HCT116 (cell line): ENCODE data around the gene AK5. TPM values are rescaled to one million over a fixed set of nuclear protein-coding genes. Genes with fewer than 3 reads are reported as not detected.
"Not testable (repeated sequence)": the region's sequence is repeated elsewhere in the genome, so short reads cannot be mapped to it uniquely, and the experiment has no call there.

Source experiments
- ATAC-seq: fragments of 200-7000 bp; cut with Tn5 transposase; 2 replicates; pipeline ENCODE4 v1.9.1; 2020; ENCODE audit warnings: mild to moderate bottlenecking, moderate library complexity
- BruUV-seq: library from RNA; stranded (reverse); fragments of 400-500 nt; replicated peaks from 2 replicates; lab custom pipeline; 2021; lab: Mats Ljungman, UMichigan
- CTCF ChIA-PET: fragments of 300-600 bp; sonication (Branson Sonifier 250); formaldehyde crosslinking; loops from one replicate; lab custom pipeline; 2021; ENCODE audit warnings: antibody characterized with exemption; lab: Charles Lee
- POLR2A ChIA-PET: fragments of 300-600, 350-600 bp; sonication (Branson Sonifier 250); formaldehyde crosslinking; loops from one replicate; lab custom pipeline; 2021; ENCODE audit warnings: antibody characterized with exemption; lab: Charles Lee
- RAD21 ChIA-PET, 2 experiments: fragments of 300-600 bp; sonication (Branson Sonifier 250); formaldehyde crosslinking; loops; one replicate each; lab custom pipeline; 2023; ENCODE audit warnings: low total read pairs in 2 of 2; ENCODE audit not compliant: uncharacterized antibody in 2 of 2, unreplicated experiment in 2 of 2, low non-redundant PET in 1 of 2; lab: Charles Lee
- DNase-seq: peaks from one replicate; pipeline ENCODE4 v3.0.0-alpha.2; 2010; ENCODE audit warnings: low read depth, low spot score
- H2AFZ ChIP-seq: fragments of 200-600 bp; shearing (Covaris generic), sonication (generic); 2 replicates; pipeline ENCODE4 v1.6.1; 2017; ENCODE audit warnings: low read depth, mixed run types, mixed read lengths, antibody characterized with exemption, low read length; ENCODE audit not compliant: poor library complexity, severe bottlenecking
- H3K27ac ChIP-seq: 2 replicates; pipeline ENCODE4 v1.5.1; 2012; ENCODE audit warnings: low read depth, low read length
- H3K27me3 ChIP-seq: fragments of 200-600 bp; sonication (generic); 2 replicates; pipeline ENCODE4 v1.6.1; 2016; ENCODE audit warnings: mixed run types, low read length, mixed read lengths; ENCODE audit not compliant: insufficient read depth
- H3K36me3 ChIP-seq, 2 experiments: fragments of 200-500 bp in 1 of 2; fragments of 200-600 bp in 1 of 2; sonication (Bioruptor generic) in 1 of 2; sonication (generic) in 1 of 2; 2 replicates each; pipeline versions ENCODE4 v1.5.1 to v1.6.1; 2014 to 2016; ENCODE audit warnings: low read length in 2 of 2, inconsistent platforms in 1 of 2, mixed read lengths in 1 of 2, mixed run types in 1 of 2; ENCODE audit not compliant: insufficient read depth in 2 of 2, control insufficient read depth in 1 of 2
- H3K4me1 ChIP-seq, 2 experiments: fragments of 200-600 bp in 1 of 2; sonication (generic) in 1 of 2; 2 replicates each; pipeline versions ENCODE4 v1.5.1 to v1.6.1; 2012 to 2017; ENCODE audit warnings: low read length in 2 of 2, inconsistent platforms in 1 of 2, mild to moderate bottlenecking in 1 of 2, mixed read lengths in 1 of 2, mixed run types in 1 of 2, moderate library complexity in 1 of 2; ENCODE audit not compliant: insufficient read depth in 2 of 2, control insufficient read depth in 1 of 2
- H3K4me2 ChIP-seq: fragments of 200-600 bp; sonication (generic); 2 replicates; pipeline ENCODE4 v1.6.1; 2017; ENCODE audit warnings: mixed run types, low read length, mixed read lengths
- H3K4me3 ChIP-seq, 2 experiments: fragments of 200-600 bp in 1 of 2; sonication (generic) in 1 of 2; replicated peaks in 1 of 2; 2 replicates each; pipeline ENCODE4 v1.5.1; 2011 to 2016; ENCODE audit warnings: low read length in 2 of 2, control low read depth in 1 of 2, low read depth in 1 of 2, mild to moderate bottlenecking in 1 of 2, mixed read lengths in 1 of 2, mixed run types in 1 of 2
- H3K79me2 ChIP-seq: fragments of 200-600 bp; sonication (generic); 2 replicates; pipeline ENCODE4 v1.6.1; 2017; ENCODE audit warnings: mild to moderate bottlenecking, mixed run types, low read length, moderate library complexity, mixed read lengths; ENCODE audit not compliant: insufficient read depth
- H3K9ac ChIP-seq: fragments of 200-600 bp; sonication (generic); 2 replicates; pipeline ENCODE4 v1.6.1; 2016; ENCODE audit warnings: low read length, mixed read lengths
- H3K9me2 ChIP-seq: fragments of 200-600 bp; sonication (generic), shearing (Covaris generic); 2 replicates; pipeline ENCODE4 v1.6.1; 2017; ENCODE audit warnings: mixed run types, mild to moderate bottlenecking, moderate library complexity; ENCODE audit not compliant: insufficient read depth
- H3K9me3 ChIP-seq, 2 experiments: fragments of 200-500 bp in 1 of 2; fragments of 200-600 bp in 1 of 2; sonication (Bioruptor generic) in 1 of 2; sonication (generic) in 1 of 2; 2 replicates each; pipeline ENCODE4 v1.6.1; 2014 to 2017; ENCODE audit warnings: low read length in 2 of 2, mixed read lengths in 2 of 2, inconsistent platforms in 1 of 2, low read depth in 1 of 2, mild to moderate bottlenecking in 1 of 2, mixed run types in 1 of 2, moderate library complexity in 1 of 2; ENCODE audit not compliant: control insufficient read depth in 1 of 2, insufficient read depth in 1 of 2
- H4K20me1 ChIP-seq: fragments of 200-600 bp; sonication (generic), shearing (Covaris generic); 2 replicates; pipeline ENCODE4 v1.6.1; 2017; ENCODE audit warnings: mixed run types, mild to moderate bottlenecking, moderate library complexity; ENCODE audit not compliant: insufficient read depth
- EZH2 ChIP-seq: fragments of 200-600 bp; sonication (generic); IDR thresholded peaks from 2 replicates; pipeline ENCODE4 v1.6.1; 2017; ENCODE audit warnings: antibody characterized with exemption, mixed run types
- RAD21 ChIP-seq: IDR thresholded peaks from 2 replicates; pipeline ENCODE4 v1.6.1; 2012; ENCODE audit warnings: low read depth, mild to moderate bottlenecking
- intact Hi-C: fragments of 100-400 bp; cut with micrococcal nuclease; formaldehyde crosslinking; loops from 2 replicates; pipeline ENCODE4 v1.10.0; 2022
- total RNA-seq: library from RNA; stranded (reverse); gene quantifications from one replicate; pipeline ENCODE4 v1.2.1, GENCODE V29; 2021; ENCODE audit not compliant: unreplicated experiment

The AK5 gene
- total RNA-seq, 1 experiment from 2014 or later = 0.22 TPM

DNA sequence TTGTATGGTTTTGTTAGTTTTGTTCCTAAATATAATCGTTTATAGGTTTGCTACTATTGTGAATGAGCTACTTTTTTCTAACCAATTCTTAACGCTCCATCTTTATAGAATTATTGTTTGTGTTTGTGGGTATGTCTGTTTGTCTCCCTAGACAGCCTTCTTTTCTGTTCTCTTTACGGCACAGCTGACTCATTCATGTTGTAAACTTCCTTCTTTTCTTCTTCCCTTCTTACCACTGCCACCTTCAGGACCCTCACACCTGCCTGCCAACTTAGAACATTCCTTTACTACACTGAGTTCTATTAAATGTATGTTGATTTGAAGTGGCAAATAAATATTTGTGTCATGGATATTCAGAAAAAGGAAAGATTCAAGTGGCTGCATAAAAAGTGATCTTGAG, 29.1 kb downstream of the AK5 start:
- no peaks in the 10 kb centered on the region for H3K9me2 ChIP-seq
- RAD21 ChIA-PET = no interaction called here
- no peaks in the 10 kb centered on the region for H3K36me3 ChIP-seq
- BruUV-seq = no TSS peak
- no peak overlapping the region for H3K27ac ChIP-seq
- no peak overlapping the region for H3K4me2 ChIP-seq
- DNase-seq (no peak), ATAC-seq (no peak)
- H2AFZ ChIP-seq = no peak overlapping the region
- H3K4me1 ChIP-seq = peaks cover 0 to 6% of the 10 kb centered on the region in 2 experiments; a peak in 1 of 4 replicates
- 0 out of 2 replicates have a peak, but pooled peaks have one; percentile 9 for TF ChIP-seq RAD21
- TF ChIP-seq EZH2 = no peak
- POLR2A ChIA-PET = interaction anchor here (0.9 kb wide), 1 partner anchor 11 kb away, joined by 3 read pairs; no protein-coding TSS in a partner anchor
- no peaks in the 10 kb centered on the region for H3K9me3 ChIP-seq
- H4K20me1 ChIP-seq = no peaks in the 10 kb centered on the region
- intact Hi-C loops = no loop called here
- H3K9ac ChIP-seq = no peak overlapping the region
- no peaks in the 10 kb centered on the region for H3K79me2 ChIP-seq
- H3K4me3 ChIP-seq = no peak overlapping the region
- H3K27me3 ChIP-seq = no peaks in the 10 kb centered on the region
- CTCF ChIA-PET = no interaction called here

DNA sequence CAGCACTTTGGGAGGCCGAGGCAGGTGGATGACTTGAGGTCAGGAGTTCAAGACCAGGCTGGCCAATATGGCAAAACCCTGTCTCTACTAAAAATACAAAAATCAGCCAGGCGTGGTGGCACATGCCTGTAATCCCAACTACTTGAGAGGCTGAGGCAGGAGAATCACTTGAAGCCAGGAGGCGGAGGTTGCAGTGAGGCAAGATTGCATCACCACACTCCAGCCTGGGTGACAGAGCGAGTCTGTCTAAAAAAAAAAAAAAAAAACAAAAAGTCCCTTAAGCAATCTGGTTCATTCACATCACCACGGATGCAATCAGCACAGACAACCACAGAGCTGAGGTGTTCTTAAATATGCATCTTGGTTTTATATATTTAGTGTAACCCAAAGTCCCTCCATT, 30.5 kb downstream of the AK5 start:
- H3K27me3 ChIP-seq, H3K27ac ChIP-seq, H2AFZ ChIP-seq, H3K9me2 ChIP-seq, H3K79me2 ChIP-seq, H3K9ac ChIP-seq, H3K4me3 ChIP-seq, ATAC-seq, H3K9me3 ChIP-seq, POLR2A ChIA-PET, BruUV-seq, H4K20me1 ChIP-seq, H3K4me2 ChIP-seq, DNase-seq, H3K4me1 ChIP-seq, intact Hi-C loops, H3K36me3 ChIP-seq, RAD21 ChIA-PET: not testable (repeated sequence)
- CTCF ChIA-PET = interaction anchor here (1.9 kb wide), 1 partner anchor 11 kb away, joined by 10 read pairs; no protein-coding TSS in a partner anchor
